Cardiac muscle cell (in vitro differentiated cells and primary cell): ENCODE results near the gene SLC4A8. TPM values are rescaled to one million over a fixed set of nuclear protein-coding genes. Genes with fewer than 3 reads are reported as not detected.

Experiments used
- DNase-seq, 2 donors: peaks; one replicate each; pipeline versions ENCODE4 v3.0.0 to v3.0.0-alpha.2; 2010 to 2017; ENCODE audit warnings: low read depth in 1 of 2, low spot score in 1 of 2
- H3K27ac ChIP-seq: fragments of 200-600 bp; sonication (generic); 2 replicates; pipeline ENCODE4 v1.5.1; 2016
- H3K27me3 ChIP-seq: fragments of 200-600 bp; sonication (generic); 2 replicates; pipeline ENCODE4 v1.6.0; 2016; ENCODE audit warnings: control low read depth
- H3K36me3 ChIP-seq: fragments of 200-600 bp; sonication (generic); 2 replicates; pipeline ENCODE4 v1.5.1; 2016; ENCODE audit warnings: control low read depth
- H3K4me1 ChIP-seq: fragments of 200-600 bp; sonication (generic); 2 replicates; pipeline ENCODE4 v1.8.1; 2017; ENCODE audit warnings: low read depth, mild to moderate bottlenecking, mixed run types
- H3K4me3 ChIP-seq: fragments of 200-600 bp; sonication (generic); 2 replicates; pipeline ENCODE4 v1.5.1; 2016; ENCODE audit warnings: mild to moderate bottlenecking
- H3K9me3 ChIP-seq: fragments of 200-600 bp; sonication (generic); 2 replicates; pipeline ENCODE4 v1.5.1; 2017; ENCODE audit warnings: low read depth, mild to moderate bottlenecking, control low read depth
- polyA plus RNA-seq: library from polyadenylated mRNA; unstranded; fragments of >200 nt; fragmentation: Nextera tagmentation; extraction: Ambion mirVana; gene quantifications from 2 replicates; pipeline ENCODE4 v1.2.1, GENCODE V29; 2016
- total RNA-seq: library from RNA; depleted of rRNA; stranded (reverse); fragments of >200 nt; gene quantifications from 2 replicates; pipeline ENCODE4 v1.2.3, GENCODE V29; 2016
- TF ChIP-seq, protein P1 (sequence below): IDR thresholded peaks from 2 replicates; pipeline ENCODE4 v1.5.1; 2012; ENCODE audit warnings: low read depth, mild to moderate bottlenecking, low read length

The SLC4A8 gene
- total and polyA plus RNA-seq, 2 experiments from 2014 or later, result 1.9 to 4.9 TPM

DNA sequence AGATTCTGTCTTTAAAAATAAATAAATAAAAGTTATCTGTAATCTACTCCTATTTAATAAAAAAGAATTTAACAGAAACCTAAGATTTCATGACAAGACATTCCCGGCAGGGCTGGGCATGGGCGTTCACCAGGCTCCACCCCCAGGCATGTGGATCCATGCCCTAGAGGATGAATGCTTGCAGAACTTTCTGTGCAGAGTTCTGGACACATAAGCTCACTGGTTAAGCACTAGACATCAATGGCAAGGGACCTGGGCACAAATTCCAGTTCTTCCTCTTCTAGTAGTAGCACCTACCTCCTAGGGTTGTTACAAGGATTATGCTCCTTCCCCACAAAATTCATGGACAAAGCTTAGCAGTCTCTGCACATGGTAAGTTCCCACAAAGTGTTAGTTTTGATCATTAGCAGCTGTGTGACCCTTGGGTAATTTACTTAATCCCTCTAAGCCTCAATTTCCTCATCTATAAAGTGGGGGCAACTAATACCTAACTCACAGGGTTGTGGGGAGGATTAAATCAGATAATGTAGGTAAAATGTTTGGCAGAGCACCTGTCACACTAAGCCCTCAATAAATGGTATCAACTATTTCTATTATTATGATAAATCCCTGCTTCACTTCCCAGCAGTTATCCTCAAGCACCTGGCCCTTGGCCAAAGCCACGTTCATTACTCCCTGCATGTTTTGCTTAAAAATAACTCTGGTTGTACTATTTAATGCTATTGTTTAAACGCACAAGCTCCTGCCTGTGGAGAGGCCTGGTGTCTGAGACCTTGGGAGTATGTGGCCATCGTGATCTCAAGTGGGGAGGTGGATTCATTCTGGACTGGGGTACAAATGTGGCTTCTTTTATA is 43.2 kb upstream of the SLC4A8 start:
- Histone ChIP-seq H3K4me1 (peaks cover 5% of the 10 kb centered on the region), H3K27ac (no peak overlapping the region), H3K9me3 (no peaks in the 10 kb centered on the region), H3K36me3 (no peaks in the 10 kb centered on the region), H3K4me3 (no peak overlapping the region), H3K27me3 (no peaks in the 10 kb centered on the region)
- DNase-seq, result peak in 1 of 2 donors; percentile 70
- TF ChIP-seq, protein P1, sequence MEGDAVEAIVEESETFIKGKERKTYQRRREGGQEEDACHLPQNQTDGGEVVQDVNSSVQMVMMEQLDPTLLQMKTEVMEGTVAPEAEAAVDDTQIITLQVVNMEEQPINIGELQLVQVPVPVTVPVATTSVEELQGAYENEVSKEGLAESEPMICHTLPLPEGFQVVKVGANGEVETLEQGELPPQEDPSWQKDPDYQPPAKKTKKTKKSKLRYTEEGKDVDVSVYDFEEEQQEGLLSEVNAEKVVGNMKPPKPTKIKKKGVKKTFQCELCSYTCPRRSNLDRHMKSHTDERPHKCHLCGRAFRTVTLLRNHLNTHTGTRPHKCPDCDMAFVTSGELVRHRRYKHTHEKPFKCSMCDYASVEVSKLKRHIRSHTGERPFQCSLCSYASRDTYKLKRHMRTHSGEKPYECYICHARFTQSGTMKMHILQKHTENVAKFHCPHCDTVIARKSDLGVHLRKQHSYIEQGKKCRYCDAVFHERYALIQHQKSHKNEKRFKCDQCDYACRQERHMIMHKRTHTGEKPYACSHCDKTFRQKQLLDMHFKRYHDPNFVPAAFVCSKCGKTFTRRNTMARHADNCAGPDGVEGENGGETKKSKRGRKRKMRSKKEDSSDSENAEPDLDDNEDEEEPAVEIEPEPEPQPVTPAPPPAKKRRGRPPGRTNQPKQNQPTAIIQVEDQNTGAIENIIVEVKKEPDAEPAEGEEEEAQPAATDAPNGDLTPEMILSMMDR, result no peak

DNA sequence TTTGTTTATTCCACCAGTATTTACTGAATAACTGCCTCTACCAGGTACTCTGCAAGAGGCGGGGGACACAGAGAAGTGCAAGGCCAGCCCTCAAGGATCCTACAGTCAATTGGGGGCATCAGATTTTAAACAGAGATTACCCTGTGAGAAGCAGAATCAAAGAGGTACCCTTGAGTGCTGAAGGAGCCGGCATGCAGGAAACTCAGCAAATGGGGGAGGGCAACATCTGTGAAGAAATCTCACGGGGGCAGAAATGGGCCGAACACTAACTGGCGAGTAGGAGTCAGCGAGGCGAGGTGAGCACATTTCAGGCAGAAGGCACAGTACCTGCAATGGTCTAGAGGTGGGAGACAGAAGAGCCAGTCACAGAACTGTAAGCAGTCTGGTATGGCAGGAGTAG is 42.5 kb upstream of the SLC4A8 start:
- H3K27ac ChIP-seq, result no peak overlapping the region
- TF ChIP-seq, protein P1, result no peak
- H3K4me1 ChIP-seq, result peaks cover 5% of the 10 kb centered on the region
- H3K4me3 ChIP-seq, result no peak overlapping the region
- H3K36me3 ChIP-seq, result no peaks in the 10 kb centered on the region
- no peak for DNase-seq
- no peaks in the 10 kb centered on the region for H3K9me3 ChIP-seq
- no peaks in the 10 kb centered on the region for H3K27me3 ChIP-seq

DNA sequence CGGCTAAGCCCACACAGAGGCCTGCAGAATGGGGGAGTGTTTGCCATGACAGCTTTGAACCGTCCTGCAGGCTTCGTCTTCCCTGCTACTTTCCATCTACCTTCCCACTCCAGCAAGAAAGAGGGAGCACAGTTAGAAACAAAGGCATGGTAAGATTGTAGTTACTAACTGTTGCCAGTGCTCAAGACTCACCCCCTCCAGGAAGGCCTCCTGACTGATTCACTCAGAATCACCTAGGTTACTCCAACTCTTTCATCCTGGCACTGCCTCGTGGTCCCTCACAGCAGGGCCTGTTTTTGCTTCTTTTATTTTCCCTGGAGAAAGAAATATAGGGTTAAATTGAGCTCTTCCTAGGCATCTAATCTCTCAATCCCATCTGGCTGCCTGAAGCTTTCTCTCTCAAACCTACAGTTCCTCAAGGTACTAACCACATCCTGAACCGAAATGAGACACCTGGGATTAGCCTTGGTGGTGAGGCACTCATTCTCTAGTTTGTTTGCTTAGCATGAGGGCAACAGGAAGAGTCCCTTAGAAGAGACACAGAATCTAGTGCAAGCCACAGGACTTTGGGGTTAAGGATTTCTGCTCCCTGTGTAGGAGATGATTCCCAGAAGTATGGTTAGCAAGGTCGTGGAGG is 41.2 kb upstream of the SLC4A8 start:
- DNase-seq, result no peak
- Histone ChIP-seq H3K27me3 (no peaks in the 10 kb centered on the region), H3K27ac (no peak overlapping the region), H3K36me3 (no peaks in the 10 kb centered on the region), H3K4me1 (peaks cover 11% of the 10 kb centered on the region), H3K4me3 (no peak overlapping the region), H3K9me3 (no peaks in the 10 kb centered on the region)
- TF ChIP-seq, protein P1, result no peak

DNA sequence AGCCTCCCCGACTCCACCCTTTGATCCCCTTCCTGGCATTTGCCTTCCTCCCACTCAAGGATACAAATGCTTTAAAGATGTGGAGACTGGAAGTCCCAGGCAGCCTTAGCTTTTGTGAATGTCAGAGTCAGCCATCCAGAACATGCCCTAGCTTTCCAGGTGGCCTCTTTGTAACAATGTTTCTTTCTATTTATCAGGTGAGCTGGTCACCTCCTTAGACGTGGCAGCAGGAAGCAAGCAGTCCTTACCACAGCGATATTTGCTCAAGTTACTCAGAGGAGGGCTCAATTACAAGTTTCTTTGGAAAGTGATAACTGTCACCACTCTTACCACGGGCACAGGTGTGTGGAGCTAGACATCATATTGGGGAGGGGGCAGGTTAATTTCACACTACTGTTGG is 38.3 kb upstream of the SLC4A8 start:
- Histone ChIP-seq H3K27ac (no peak overlapping the region), H3K36me3 (no peaks in the 10 kb centered on the region), H3K9me3 (no peaks in the 10 kb centered on the region), H3K4me3 (no peak overlapping the region), H3K4me1 (peaks cover 14% of the 10 kb centered on the region), H3K27me3 (no peaks in the 10 kb centered on the region)
- DNase-seq, result no peak
- TF ChIP-seq, protein P1, result no peak

DNA sequence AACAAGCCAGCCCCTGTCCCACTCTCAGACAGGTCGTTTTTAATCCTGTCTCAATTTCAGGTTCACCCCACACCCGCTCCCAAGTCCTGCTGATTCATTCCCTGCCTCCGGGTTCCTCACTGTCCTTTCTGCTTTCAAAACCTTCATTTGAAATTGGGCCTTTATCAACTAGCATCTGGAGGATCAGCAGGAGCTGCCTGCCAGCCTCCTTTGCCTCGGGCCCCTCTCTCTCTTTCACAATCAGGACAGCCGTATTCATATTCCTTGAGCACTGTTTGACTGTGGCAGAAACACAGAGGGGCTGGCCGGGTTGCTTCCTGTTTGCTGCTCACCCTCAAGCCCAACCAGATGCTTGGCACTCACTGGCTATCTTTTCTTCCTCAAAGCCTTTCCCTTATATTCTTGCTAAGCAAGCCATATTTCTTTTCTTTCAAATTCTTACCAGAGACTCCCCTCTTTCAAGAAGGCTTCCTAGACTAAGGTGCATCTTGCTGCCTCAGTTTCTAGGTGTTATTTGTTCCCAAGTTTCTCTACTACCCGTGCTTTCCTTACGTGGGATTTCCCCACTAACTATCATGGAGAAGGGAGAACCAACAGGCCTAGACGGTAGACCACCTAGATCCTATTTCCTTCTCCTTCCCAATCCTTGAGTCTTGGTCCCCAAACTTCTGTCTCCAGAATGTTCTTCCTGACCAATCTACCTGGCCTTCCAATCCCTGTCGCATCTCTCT is 36.4 kb upstream of the SLC4A8 start:
- peak in 1 of 2 donors; percentile 66 for DNase-seq
- no peak overlapping the region for H3K27ac ChIP-seq
- TF ChIP-seq, protein P1, result no peak

More for the DNA sequence above, 36.4 kb upstream of the SLC4A8 start:
- peaks cover 13% of the 10 kb centered on the region for H3K4me1 ChIP-seq
- peaks cover 15% of the 10 kb centered on the region for H3K27me3 ChIP-seq
- H3K9me3 ChIP-seq, result no peaks in the 10 kb centered on the region
- H3K36me3 ChIP-seq, result no peaks in the 10 kb centered on the region
- H3K4me3 ChIP-seq, result no peak overlapping the region
